Endothelial cell of umbilical vein (primary cell): Measurements from ENCODE around the gene PGAP6. TPM values are rescaled to one million over a fixed set of nuclear protein-coding genes. Genes with fewer than 3 reads are reported as not detected.

Experiments used
- BruUV-seq: library from RNA; stranded (reverse); fragments of 400-500 nt; replicated peaks from 2 replicates; lab custom pipeline; 2021; lab: Mats Ljungman, UMichigan
- CTCF ChIA-PET: fragments of 300-600, 350-600 bp; sonication (Branson Sonifier 250); formaldehyde crosslinking; loops from one replicate; lab custom pipeline; 2021; ENCODE audit warnings: antibody characterized with exemption, inconsistent platforms; lab: Charles Lee
- POLR2A ChIA-PET: fragments of 300-600, 350-600 bp; sonication (Branson Sonifier 250); formaldehyde crosslinking; loops from one replicate; lab custom pipeline; 2021; ENCODE audit warnings: antibody characterized with exemption, inconsistent platforms; lab: Charles Lee
- DNase-seq: peaks from one replicate; pipeline ENCODE4 v3.0.0-alpha.2; 2011; ENCODE audit warnings: low read depth, low spot score
- FAIRE-seq: peaks from 2 replicates; lab custom pipeline; 2011; peaks lifted over from hg19 to GRCh38; lab: Jason Lieb, UNC
- H2AFZ ChIP-seq: 2 replicates; pipeline ENCODE4 v1.6.0; 2012; ENCODE audit warnings: low read depth, low read length, control low read depth, inconsistent platforms
- H3K27ac ChIP-seq: 2 replicates; pipeline ENCODE4 v1.5.1; 2011; ENCODE audit warnings: low read depth, mild to moderate bottlenecking, control low read depth, low read length, moderate library complexity; ENCODE audit not compliant: insufficient read depth
- H3K27me3 ChIP-seq, 2 experiments: 2 replicates each; pipeline versions ENCODE4 v1.6.0 to v1.6.1; 2011; ENCODE audit warnings: low read length in 2 of 2, mixed read lengths in 1 of 2; ENCODE audit not compliant: control insufficient read depth in 2 of 2, insufficient read depth in 2 of 2
- H3K36me3 ChIP-seq, 2 experiments: 2 replicates in 1 of 2; 3 replicates in 1 of 2; pipeline ENCODE4 v1.5.1; 2011; ENCODE audit warnings: low read length in 2 of 2, mild to moderate bottlenecking in 1 of 2, moderate library complexity in 1 of 2; ENCODE audit not compliant: control insufficient read depth in 2 of 2, insufficient read depth in 2 of 2; ENCODE audit errors: extremely low read depth in 1 of 2
- H3K4me1 ChIP-seq: 3 replicates; pipeline ENCODE4 v1.5.1; 2011; ENCODE audit warnings: mild to moderate bottlenecking, low read length; ENCODE audit not compliant: control insufficient read depth, insufficient read depth; ENCODE audit errors: extremely low read depth
- H3K4me2 ChIP-seq: 2 replicates; pipeline ENCODE4 v1.6.1; 2011; ENCODE audit warnings: low read length, control low read depth, mixed read lengths; ENCODE audit not compliant: insufficient read depth
- H3K4me3 ChIP-seq, 3 experiments: fragments of 200-600 bp in 1 of 3; sonication (generic), shearing (Covaris generic) in 1 of 3; replicated peaks in 1 of 3; 2 replicates each; pipeline ENCODE4 v1.5.1; 2011 to 2016; ENCODE audit warnings: control low read depth in 3 of 3, low read length in 3 of 3, mild to moderate bottlenecking in 2 of 3, inconsistent platforms in 1 of 3, low read depth in 1 of 3, moderate library complexity in 1 of 3; ENCODE audit not compliant: insufficient read depth in 1 of 3
- H3K79me2 ChIP-seq: 2 replicates; pipeline ENCODE4 v1.6.0; 2012; ENCODE audit warnings: low read length, inconsistent platforms; ENCODE audit not compliant: control insufficient read depth, insufficient read depth
- H3K9ac ChIP-seq: replicated peaks from 2 replicates; pipeline ENCODE3; 2011; ENCODE audit warnings: low read length, control low read depth; ENCODE audit not compliant: insufficient read depth; ENCODE audit errors: extremely low read depth
- H3K9me1 ChIP-seq: replicated peaks from 3 replicates; pipeline ENCODE4 v1.6.0; 2011; ENCODE audit warnings: mild to moderate bottlenecking, low read length; ENCODE audit not compliant: control insufficient read depth, insufficient read depth; ENCODE audit errors: extremely low read depth
- H3K9me3 ChIP-seq: replicated peaks from 2 replicates; pipeline ENCODE4 v1.5.1; 2012; ENCODE audit warnings: low read length, inconsistent platforms; ENCODE audit not compliant: control insufficient read depth, insufficient read depth
- H4K20me1 ChIP-seq: replicated peaks from 2 replicates; pipeline ENCODE3; 2011; ENCODE audit warnings: mild to moderate bottlenecking, low read length; ENCODE audit not compliant: control insufficient read depth, insufficient read depth; ENCODE audit errors: extremely low read depth
- FOS ChIP-seq: IDR thresholded peaks from 2 replicates; pipeline ENCODE4 v1.6.1; 2011; ENCODE audit warnings: mild to moderate bottlenecking, low read length, moderate library complexity, borderline replicate concordance; ENCODE audit not compliant: insufficient read depth
- MYC ChIP-seq: IDR thresholded peaks from one replicate; pipeline ENCODE4 v1.6.1; 2011; ENCODE audit warnings: mild to moderate bottlenecking, low read depth, low read length
- POLR2A ChIP-seq: IDR thresholded peaks from 2 replicates; pipeline ENCODE4 v1.6.1; 2012; ENCODE audit warnings: low read depth, mild to moderate bottlenecking, control low read depth, low read length
- dilution Hi-C: fragments of 300-500 bp; cut with MboI; formaldehyde crosslinking; loops from one replicate; pipeline ENCODE4 v1.15.0; 2019; ENCODE audit warnings: low sequenced_read_pairs; ENCODE audit not compliant: extremely low pct_ligation_motif_present
- intact Hi-C: fragments of 100-400 bp; cut with micrococcal nuclease; formaldehyde crosslinking; loops from one replicate; pipeline ENCODE4 v1.10.0; 2022
- polyA plus RNA-seq, 4 experiments: library from polyadenylated mRNA; depleted of rRNA in 3 of 4; stranded (reverse) in 3 of 4; unstranded in 1 of 4; fragments of >200 nt; gene quantifications; 2 replicates each; pipeline versions ENCODE4 v1.2.1 to v1.2.3, GENCODE V29; 2011 to 2012; ENCODE audit warnings: missing spikeins in 1 of 4
- total RNA-seq: library from RNA; stranded (reverse); gene quantifications from 2 replicates; pipeline ENCODE4 v1.2.3, GENCODE V29; 2021
- TF ChIP-seq, protein P1 (sequence below): IDR thresholded peaks from 2 replicates; pipeline ENCODE4 v1.6.1; 2011; ENCODE audit not compliant: insufficient read depth, insufficient read length
- TF ChIP-seq, protein P2 (sequence below), 2 donors: IDR thresholded peaks; 1 replicate in 1 of 2; 2 replicates in 1 of 2; pipeline ENCODE4 v1.5.1; 2011; ENCODE audit warnings: low read length in 2 of 2, mild to moderate bottlenecking in 2 of 2, moderate library complexity in 2 of 2, control low read depth in 1 of 2, inconsistent platforms in 1 of 2, low read depth in 1 of 2; ENCODE audit not compliant: insufficient read depth in 1 of 2; ENCODE audit errors: extremely low read depth in 1 of 2

PGAP6 gene
- total and polyA plus RNA-seq, 2 donors (not counting 3 experiments of a cell fraction or from before 2014, with no cell fraction given): 89.8 to 365 TPM

DNA sequence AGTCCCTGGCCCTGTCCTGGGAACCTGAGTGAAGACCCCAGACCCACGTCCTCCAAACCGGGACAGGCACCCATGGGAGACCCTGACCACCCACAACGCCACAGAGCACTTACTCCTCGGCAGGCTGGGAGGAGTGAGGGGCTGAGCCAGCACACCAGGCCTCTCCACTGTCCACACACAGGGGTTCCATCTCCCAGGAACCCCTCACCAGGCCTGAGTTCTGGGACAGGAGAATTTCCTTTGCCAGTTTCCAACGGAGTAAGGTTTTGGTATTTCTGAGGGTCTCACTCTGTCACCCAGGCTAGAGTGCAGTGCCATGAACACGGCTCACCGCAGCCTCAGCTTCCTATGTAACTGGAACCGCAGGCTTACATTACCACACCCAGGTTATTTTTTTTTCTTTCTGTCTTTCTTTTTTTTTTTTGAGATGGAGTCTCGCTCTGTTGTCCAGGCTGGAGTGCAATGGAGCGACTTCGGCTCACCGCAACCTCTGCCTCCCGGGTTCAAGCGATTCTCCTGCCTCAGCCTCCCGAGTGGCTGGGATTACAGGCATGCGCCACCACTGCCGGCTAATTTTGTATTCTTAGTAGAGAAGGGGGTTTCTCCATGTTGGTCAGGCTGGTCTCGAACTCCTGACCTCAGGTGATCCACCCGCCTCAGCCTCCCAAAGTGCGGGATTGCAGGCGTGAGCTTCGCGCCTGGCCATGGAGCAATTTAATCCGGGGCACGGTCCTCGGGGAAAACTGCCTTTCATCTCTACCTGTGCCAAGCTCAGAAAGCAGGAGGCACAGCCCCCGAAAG, 1.6 kb downstream of the PGAP6 start:
- CTCF ChIA-PET: interaction anchor here (1.2 to 2.5 kb wide), 3 partner anchors 10 to 108 kb away, joined by 4 to 7 read pairs (median 4); partner anchors contain the start of gene MRPL28
- FAIRE-seq (no peak), DNase-seq (no peak)
- Histone ChIP-seq H3K9me1 (no peaks in the 10 kb centered on the region), H3K4me1 (peaks cover 20% of the 10 kb centered on the region), H3K27ac (no peak overlapping the region), H3K4me3 (peak overlapping the region in 1 of 3 experiments; percentile 93), H3K79me2 (peaks cover 26% of the 10 kb centered on the region), H3K9ac (no peak overlapping the region), H3K27me3 (no peaks in the 10 kb centered on the region), H3K36me3 (peaks cover 0 to 18% of the 10 kb centered on the region in 2 experiments), H3K4me2 (peak overlapping the region; percentile 47), H4K20me1 (no peaks in the 10 kb centered on the region), H2AFZ (no peak overlapping the region), H3K9me3 (no peaks in the 10 kb centered on the region)
- POLR2A ChIA-PET: no interaction called here
- dilution Hi-C loops: no loop called here
- no TSS peak for BruUV-seq
- TF ChIP-seq MYC (no peak), FOS (no peak), POLR2A (no peak)
- TF ChIP-seq, protein P1, sequence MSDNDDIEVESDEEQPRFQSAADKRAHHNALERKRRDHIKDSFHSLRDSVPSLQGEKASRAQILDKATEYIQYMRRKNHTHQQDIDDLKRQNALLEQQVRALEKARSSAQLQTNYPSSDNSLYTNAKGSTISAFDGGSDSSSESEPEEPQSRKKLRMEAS: no peak
- intact Hi-C loops: no loop called here

DNA sequence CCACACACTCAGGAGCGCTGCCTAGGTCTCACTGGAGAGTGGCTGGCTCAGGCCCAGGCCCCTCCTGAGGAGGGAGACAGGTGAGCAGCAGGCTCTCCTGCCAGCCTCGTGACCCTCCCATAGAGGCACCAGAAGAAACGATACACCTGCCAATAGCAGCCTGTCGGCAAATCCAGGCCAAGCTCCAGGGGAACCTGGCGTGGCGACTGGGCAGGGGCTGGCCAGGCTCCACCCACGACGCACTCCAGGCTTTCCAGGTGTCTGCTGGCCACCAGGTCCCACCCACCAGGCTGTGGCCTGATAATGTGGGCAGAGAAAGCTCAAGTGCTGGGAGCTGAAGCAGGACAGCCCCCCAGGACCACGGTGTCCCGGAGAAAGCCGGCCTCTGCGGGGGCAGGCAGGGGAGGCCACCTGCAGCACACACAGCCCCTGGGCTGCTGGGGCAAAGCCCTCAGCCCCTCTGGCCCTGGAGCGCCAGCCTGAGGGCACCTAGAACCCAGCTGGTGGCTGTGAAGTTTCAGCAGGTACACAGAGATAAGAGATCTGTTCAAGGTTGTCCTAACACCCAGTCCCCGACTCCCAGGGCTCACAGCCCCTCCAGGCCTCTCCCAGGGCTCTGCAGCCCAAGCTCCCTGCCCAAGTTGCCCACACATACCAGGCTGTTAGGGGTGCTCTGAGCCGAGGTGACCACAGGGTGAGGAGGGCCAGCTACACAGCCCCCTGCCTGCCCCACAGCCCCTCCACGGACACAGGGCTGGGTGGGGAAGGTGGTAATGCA, 2.4 kb downstream of the PGAP6 start:
- intact Hi-C loops: no loop called here
- CTCF ChIA-PET: interaction anchor here (1.2 to 2.5 kb wide), 3 partner anchors 9 to 108 kb away, joined by 4 to 7 read pairs (median 4); partner anchors contain the start of gene MRPL28
- no peak for DNase-seq
- peaks cover 26% of the 10 kb centered on the region for H3K79me2 ChIP-seq
- no peak overlapping the region for H3K4me2 ChIP-seq
- no TSS peak for BruUV-seq
- POLR2A ChIA-PET: no interaction called here
- no peak for FAIRE-seq
- dilution Hi-C loops: no loop called here
- H2AFZ ChIP-seq: no peak overlapping the region
- H3K36me3 ChIP-seq: peaks cover 1 to 24% of the 10 kb centered on the region in 2 experiments
- no peak overlapping the region for H3K4me3 ChIP-seq
- no peak overlapping the region for H3K27ac ChIP-seq
- no peaks in the 10 kb centered on the region for H4K20me1 ChIP-seq
- H3K27me3 ChIP-seq: no peaks in the 10 kb centered on the region
- TF ChIP-seq MYC: no peak
- TF ChIP-seq, protein P2, sequence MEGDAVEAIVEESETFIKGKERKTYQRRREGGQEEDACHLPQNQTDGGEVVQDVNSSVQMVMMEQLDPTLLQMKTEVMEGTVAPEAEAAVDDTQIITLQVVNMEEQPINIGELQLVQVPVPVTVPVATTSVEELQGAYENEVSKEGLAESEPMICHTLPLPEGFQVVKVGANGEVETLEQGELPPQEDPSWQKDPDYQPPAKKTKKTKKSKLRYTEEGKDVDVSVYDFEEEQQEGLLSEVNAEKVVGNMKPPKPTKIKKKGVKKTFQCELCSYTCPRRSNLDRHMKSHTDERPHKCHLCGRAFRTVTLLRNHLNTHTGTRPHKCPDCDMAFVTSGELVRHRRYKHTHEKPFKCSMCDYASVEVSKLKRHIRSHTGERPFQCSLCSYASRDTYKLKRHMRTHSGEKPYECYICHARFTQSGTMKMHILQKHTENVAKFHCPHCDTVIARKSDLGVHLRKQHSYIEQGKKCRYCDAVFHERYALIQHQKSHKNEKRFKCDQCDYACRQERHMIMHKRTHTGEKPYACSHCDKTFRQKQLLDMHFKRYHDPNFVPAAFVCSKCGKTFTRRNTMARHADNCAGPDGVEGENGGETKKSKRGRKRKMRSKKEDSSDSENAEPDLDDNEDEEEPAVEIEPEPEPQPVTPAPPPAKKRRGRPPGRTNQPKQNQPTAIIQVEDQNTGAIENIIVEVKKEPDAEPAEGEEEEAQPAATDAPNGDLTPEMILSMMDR (IDR thresholded peaks at IDR 0.05; ENCODE audit: extremely low read depth in 1 of 2, insufficient read depth in 1 of 2, low read depth in 1 of 2, low read length in 2 of 2): no peak
- no peaks in the 10 kb centered on the region for H3K9me1 ChIP-seq
- no peak overlapping the region for H3K9ac ChIP-seq
- no peaks in the 10 kb centered on the region for H3K9me3 ChIP-seq
- peaks cover 20% of the 10 kb centered on the region for H3K4me1 ChIP-seq
